Large intestine (tissue), 3 donors: ENCODE results near the gene SLC6A14. TPM values are rescaled to one million over a fixed set of nuclear protein-coding genes. Genes with fewer than 3 reads are reported as not detected.

Experiments
- DNase-seq, 2 donors: peaks; one replicate each; pipeline versions ENCODE4 v3.0.0 to v3.0.0-alpha.2; 2013
- H3K27ac ChIP-seq: one replicate; pipeline ENCODE4 v1.5.1; 2013; ENCODE audit warnings: low read length
- H3K27me3 ChIP-seq: 2 replicates; pipeline ENCODE4 v1.6.1; 2013; ENCODE audit warnings: low read length; ENCODE audit not compliant: control insufficient read depth, insufficient read depth
- H3K36me3 ChIP-seq: 2 replicates; pipeline ENCODE4 v1.6.1; 2013; ENCODE audit warnings: low read length; ENCODE audit not compliant: control insufficient read depth, insufficient read depth
- H3K4me1 ChIP-seq: one replicate; pipeline ENCODE4 v1.6.1; 2013; ENCODE audit warnings: low read length; ENCODE audit not compliant: control insufficient read depth, insufficient read depth
- H3K4me3 ChIP-seq: one replicate; pipeline ENCODE4 v1.5.1; 2013; ENCODE audit warnings: low read length
- H3K9me3 ChIP-seq: one replicate; pipeline ENCODE4 v1.6.1; 2013; ENCODE audit warnings: mild to moderate bottlenecking, low read depth, low read length, moderate library complexity; ENCODE audit not compliant: control insufficient read depth
- WGBS: methylation state at CpG from one replicate; pipeline ENCODE4 v1.1.5; 2013; ENCODE audit warnings: low lambda C conversion rate; ENCODE audit not compliant: insufficient coverage; 5-methylcytosine and 5-hydroxymethylcytosine counted together
- polyA plus RNA-seq: library from polyadenylated mRNA; unstranded; fragments of 120-200 nt; gene quantifications from one replicate; pipeline ENCODE4 v1.2.1, GENCODE V29; 2013

Gene SLC6A14
- polyA plus RNA-seq, 1 donor = 1.1 TPM

- no peaks in the 10 kb centered on the region for H3K36me3 ChIP-seq
- no peak overlapping the region for H3K4me3 ChIP-seq
- no peak overlapping the region for H3K27ac ChIP-seq
- 100% methylated on average over 1 of the region's 2 CpGs for WGBS
- no peaks in the 10 kb centered on the region for H3K4me1 ChIP-seq
- DNase-seq = no peak
- H3K27me3 ChIP-seq = no peaks in the 10 kb centered on the region
- no peaks in the 10 kb centered on the region for H3K9me3 ChIP-seq
Measured at GRCh38 chrX:116480059-116480458, 43.7 kb downstream of the SLC6A14 start.

- no peaks in the 10 kb centered on the region for H3K4me1 ChIP-seq
- no peaks in the 10 kb centered on the region for H3K9me3 ChIP-seq
- DNase-seq = no peak
- no peaks in the 10 kb centered on the region for H3K36me3 ChIP-seq
- H3K27me3 ChIP-seq = no peaks in the 10 kb centered on the region
- no peak overlapping the region for H3K4me3 ChIP-seq
- H3K27ac ChIP-seq = no peak overlapping the region
Measured at GRCh38 chrX:116490104-116490503, 53.7 kb downstream of the SLC6A14 start.

- DNase-seq = no peak
- no peak overlapping the region for H3K27ac ChIP-seq
- no peaks in the 10 kb centered on the region for H3K4me1 ChIP-seq
- no peaks in the 10 kb centered on the region for H3K9me3 ChIP-seq
- no peaks in the 10 kb centered on the region for H3K36me3 ChIP-seq
- no peak overlapping the region for H3K4me3 ChIP-seq
- no peaks in the 10 kb centered on the region for H3K27me3 ChIP-seq
- no CpG with 5 or more reads among the region's 2 CpGs for WGBS
Measured at GRCh38 chrX:116493271-116493670, 56.9 kb downstream of the SLC6A14 start.

GRCh38 chrX:116499780-116500179, 63.4 kb downstream of the SLC6A14 start:
- Histone ChIP-seq H3K4me3 (no peak overlapping the region), H3K36me3 (no peaks in the 10 kb centered on the region), H3K9me3 (no peaks in the 10 kb centered on the region), H3K27me3 (no peaks in the 10 kb centered on the region), H3K27ac (no peak overlapping the region), H3K4me1 (no peaks in the 10 kb centered on the region)
- no peak for DNase-seq

Other genes starting within 250 kb of the SLC6A14 start
- not detected for gene CT83, start 26.4 kb downstream of the SLC6A14 start, polyA plus RNA-seq